ENCODE data around the gene SGTA. TPM values are rescaled to one million over a fixed set of nuclear protein-coding genes. Genes with fewer than 3 reads are reported as not detected.
A peak's percentile ranks its signal among the peaks of the same experiment; 100 is the strongest.

The SGTA gene
- total and polyA plus RNA-seq, 2 of the 4 experiments (the other 2 are of a cell fraction) = 17.4 to 72.9 TPM

- no peak for TF ChIP-seq RAD21 (IDR thresholded peaks at IDR 0.05; ENCODE audit: low read length)
- TF ChIP-seq RCOR1 (IDR thresholded peaks at IDR 0.05; ENCODE audit: insufficient replicate concordance, low read length) = no peak
These were observed 2.3 kb upstream of the SGTA start, which contains the start of gene THOP1 (continued) for GRCh38 chr19:2785244-2785997.

GRCh38 chr19:2783781-2784145, 690 bp upstream of the SGTA start:
- no peak overlapping the region for H3K23ac ChIP-seq (ENCODE audit: low read depth, low read length)
- peaks cover 4% of the 10 kb centered on the region; the same call in 1 of the 2 replicates for H3K4me1 ChIP-seq (ENCODE audit: control insufficient read depth, insufficient read depth, low read length)
- no peak overlapping the region for H3K18ac ChIP-seq (ENCODE audit: low read depth, low read length)
- no peaks in the 10 kb centered on the region for H3K27me3 ChIP-seq (ENCODE audit: control insufficient read depth, insufficient read depth, low read length)
- H2BK20ac ChIP-seq (ENCODE audit: low read depth, low read length) = no peak overlapping the region
- peaks cover 42% of the 10 kb centered on the region for H4K20me1 ChIP-seq (ENCODE audit: insufficient read depth, low read length)
- H4K8ac ChIP-seq (ENCODE audit: low read depth in 2 of 2, low read length in 2 of 2) = peak overlapping the region; percentile 50 to 96
- H2BK5ac ChIP-seq (ENCODE audit: low read depth, low read length, poor library complexity, severe bottlenecking) = peak overlapping the region; percentile 20
- POLR2A ChIA-PET (ENCODE audit: unreplicated experiment) = no interaction called here
- ATAC-seq (ENCODE audit: low read depth) (no peak), DNase-seq (no peak)
- no peaks in the 10 kb centered on the region for H3K9me1 ChIP-seq (ENCODE audit: insufficient read depth, low read length)
- BruUV-seq (replicated peaks) = no TSS peak
- no CpG with 5 or more reads among the region's 7 CpGs for WGBS, 2 experiments (ENCODE audit: extremely low coverage in 2 of 2, insufficient read length in 1 of 2)
- peak overlapping the region; percentile 46; the same call in 1 of the 2 replicates for H4K91ac ChIP-seq (ENCODE audit: insufficient read depth, low read depth, low read length)
- no peak overlapping the region for H3K9ac ChIP-seq (ENCODE audit: low read depth, low read length)
- no peak overlapping the region for H3K27ac ChIP-seq (ENCODE audit: insufficient read depth, low read length)
- no peak overlapping the region for H2BK120ac ChIP-seq (ENCODE audit: low read depth, low read length)
- H3K9me3 ChIP-seq (ENCODE audit: control insufficient read depth, insufficient read depth, low read length) = no peaks in the 10 kb centered on the region
- 0 out of 3 replicates have a peak overlapping the region, but pooled peaks have one; percentile 2 for H2BK15ac ChIP-seq (ENCODE audit: low read depth, low read length)
- no peak overlapping the region for H2AK9ac ChIP-seq (replicated peaks; ENCODE audit: low read depth, low read length, poor library complexity)
- intact Hi-C loops (cut with micrococcal nuclease) = loop anchor here (2.0 kb wide), 1 partner anchor 43 kb away; the partner anchor contains the start of gene SLC39A3
- dilution Hi-C loops (cut with HindIII; ENCODE audit: low sequenced_read_pairs, unreplicated experiment) = no loop called here
- H2AFZ ChIP-seq (replicated peaks; ENCODE audit: low read length, poor library complexity) = peak overlapping the region; percentile 94
- H3K14ac ChIP-seq (replicated peaks; ENCODE audit: low read depth, low read length) = no peak overlapping the region
- CTCF ChIA-PET = interaction anchor here (0.6 kb wide), 2 partner anchors 48 to 168 kb away, joined by 3 read pairs; no protein-coding TSS in a partner anchor
- H2AK5ac ChIP-seq (ENCODE audit: low read depth, low read length) = no peak overlapping the region; the same call in 1 of the 2 replicates
- H3K79me1 ChIP-seq (ENCODE audit: low read depth in 1 of 2, low read length in 2 of 2) = peaks cover 17 to 68% of the 10 kb centered on the region in 2 experiments
- in situ Hi-C loops (cut with MboI; ENCODE audit: low sequenced_read_pairs) = no loop called here
- H3K56ac ChIP-seq (ENCODE audit: extremely low read depth, insufficient read depth, low read length) = no peak overlapping the region
- peak overlapping the region; percentile 42; the same call in 1 of the 2 replicates for H3K4ac ChIP-seq (ENCODE audit: low read depth, low read length)
- no peak overlapping the region for H4K5ac ChIP-seq (ENCODE audit: low read depth, low read length)
- no peak overlapping the region; the same call in 1 of the 2 replicates for H3K4me3 ChIP-seq (ENCODE audit: insufficient read depth, low read depth, low read length)
- H3K4me2 ChIP-seq (ENCODE audit: low read depth, low read length) = peak overlapping the region; percentile 71; the same call in 1 of the 2 replicates
- H3K36me3 ChIP-seq (ENCODE audit: control insufficient read depth, insufficient read depth, low read length) = no peaks in the 10 kb centered on the region
- TF ChIP-seq BHLHE40 (IDR thresholded peaks at IDR 0.05; ENCODE audit: low read depth, low read length) (no peak), CHD1 (IDR thresholded peaks at IDR 0.05; ENCODE audit: low read depth, low read length) (no peak), POLR2A (IDR thresholded peaks at IDR 0.05; ENCODE audit: low read depth, low read length) (no peak), ELK1 (IDR thresholded peaks at IDR 0.05; ENCODE audit: borderline replicate concordance, low read depth, low read length) (no peak), MXI1 (IDR thresholded peaks at IDR 0.05; ENCODE audit: borderline replicate concordance, low read depth, low read length) (no peak), RCOR1 (IDR thresholded peaks at IDR 0.05; ENCODE audit: insufficient replicate concordance, low read length) (no peak), SMC3 (IDR thresholded peaks at IDR 0.05; ENCODE audit: low read depth, low read length) (no peak), CEBPB (IDR thresholded peaks at IDR 0.05; ENCODE audit: low read depth, low read length) (no peak), MAZ (IDR thresholded peaks at IDR 0.05; ENCODE audit: borderline replicate concordance, low read depth, low read length) (no peak), MAFK (IDR thresholded peaks at IDR 0.05; ENCODE audit: low read depth, low read length) (no peak), RFX5 (IDR thresholded peaks at IDR 0.05; ENCODE audit: low read depth, low read length) (no peak), USF2 (IDR thresholded peaks at IDR 0.05; ENCODE audit: low read depth, low read length) (no peak), RAD21 (IDR thresholded peaks at IDR 0.05; ENCODE audit: low read length) (no peak), FOS (IDR thresholded peaks at IDR 0.05; ENCODE audit: low read depth, low read length) (no peak)

Data from IMR-90 (cell line).